Measurements from ENCODE around the gene BCAR1.
"Not testable (repeated sequence)": the region's sequence is repeated elsewhere in the genome, so short reads cannot be mapped to it uniquely, and the experiment has no call there.

Gene BCAR1

DNA sequence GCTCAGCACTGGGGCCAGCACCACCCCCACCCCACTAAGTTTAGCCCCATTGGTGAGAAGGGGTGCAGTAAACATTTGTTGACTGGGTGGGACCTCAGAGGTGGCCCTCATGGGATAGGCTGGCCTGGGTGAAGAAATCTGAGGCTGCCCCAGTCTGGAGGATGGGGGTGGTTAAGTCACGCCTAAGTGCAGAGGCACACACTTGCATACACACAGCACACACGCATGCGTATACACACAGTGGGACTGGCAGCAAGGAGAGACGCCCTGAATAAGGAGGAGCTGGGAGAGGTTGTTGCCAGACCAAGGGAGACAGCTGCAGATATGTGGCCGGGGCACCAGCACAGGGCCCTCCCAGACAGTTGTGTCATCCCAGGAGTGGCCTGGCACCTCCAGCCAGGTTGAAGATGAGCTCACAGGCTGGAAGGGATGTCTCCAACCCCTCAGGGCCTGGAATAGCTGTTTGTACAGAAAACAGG is 3.0 kb upstream of the BCAR1 start:
- DNase-seq (ENCODE audit: low read depth in 2 of 2), result no peak

DNA sequence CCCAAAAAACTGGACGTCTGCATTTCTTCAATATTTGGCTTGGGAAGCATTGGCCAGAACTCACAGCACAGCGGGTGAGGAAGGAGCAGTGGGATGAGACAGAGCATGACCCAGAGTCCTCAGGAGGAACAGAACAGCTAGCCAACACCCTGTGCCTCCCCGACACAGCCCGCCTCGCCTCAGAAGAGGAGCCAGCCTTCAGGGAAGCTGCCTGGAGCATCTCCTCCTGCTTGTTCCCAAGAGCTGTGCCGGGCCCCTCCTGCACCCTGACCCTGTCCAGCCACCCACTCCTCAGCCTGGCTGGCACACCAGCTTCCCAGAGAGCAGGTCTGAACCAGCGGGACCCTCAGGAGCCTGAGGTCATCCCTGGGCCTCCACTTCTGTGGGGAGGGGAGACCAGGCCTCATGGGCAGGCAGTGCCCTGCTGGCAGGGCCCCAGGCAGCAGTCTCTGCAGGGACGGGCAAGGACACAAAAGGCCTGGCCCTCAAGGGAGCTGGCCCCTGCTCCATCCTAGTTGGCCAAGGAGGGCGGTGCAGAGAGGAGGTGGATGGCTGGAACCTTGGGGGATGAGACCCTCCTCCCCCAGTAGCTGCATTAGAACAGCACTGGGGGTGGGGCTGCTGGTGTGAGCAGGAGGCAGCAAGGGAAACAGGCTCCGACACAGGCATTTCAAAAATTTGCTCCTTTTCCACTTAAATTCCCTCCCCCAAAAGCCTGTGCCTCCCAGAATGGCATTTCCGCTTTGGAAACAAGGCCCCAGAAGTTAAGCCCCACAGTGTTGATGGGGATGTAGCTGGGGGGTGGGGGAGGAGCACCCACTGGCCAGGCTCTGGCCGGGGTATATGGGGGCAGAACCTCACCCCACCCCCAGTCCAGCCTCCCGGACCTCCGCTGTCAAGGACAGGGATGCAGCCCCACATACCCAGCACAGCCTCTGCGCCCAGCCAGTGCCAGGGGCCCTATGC is 1.8 kb upstream of the BCAR1 start:
- DNase-seq (ENCODE audit: low read depth in 2 of 2), result no peak

- DNase-seq (ENCODE audit: low read depth in 2 of 2), result no peak
These were observed 833 bp upstream of the BCAR1 start for GRCh38 chr16:75252049-75252864.

DNA sequence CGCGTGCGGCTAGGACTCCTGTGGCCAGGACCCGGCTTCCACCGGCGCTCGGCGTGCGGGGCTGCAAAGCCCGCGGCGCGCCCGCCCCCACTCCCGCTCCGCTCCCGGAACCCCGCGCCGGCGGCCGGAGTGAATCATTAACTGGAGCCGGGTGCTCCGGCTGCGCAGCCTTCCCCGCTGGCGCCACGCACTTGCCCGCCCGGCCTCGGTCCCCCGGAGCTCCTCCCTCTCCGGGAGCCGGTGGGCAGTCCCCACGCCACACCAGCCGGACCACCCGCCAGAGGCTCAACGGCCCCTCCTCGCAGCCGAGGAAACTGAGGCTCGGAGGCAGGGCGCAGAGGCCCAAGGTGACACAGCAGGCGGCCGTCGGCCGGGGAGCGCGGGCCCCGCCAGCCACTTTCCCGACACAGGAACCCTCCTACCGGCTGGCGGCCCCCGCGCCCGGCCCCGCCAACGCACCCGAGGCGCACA is 580 bp downstream of the BCAR1 start:
- DNase-seq (ENCODE audit: low read depth in 2 of 2), result no peak

GRCh38 chr16:75250089-75250808 is 1.2 kb downstream of the BCAR1 start:
- DNase-seq (ENCODE audit: low read depth in 2 of 2), result no peak

- no peak for DNase-seq (ENCODE audit: low read depth in 2 of 2)
These were observed 2.0 kb downstream of the BCAR1 start for GRCh38 chr16:75249441-75249840.

- DNase-seq (ENCODE audit: low read depth in 2 of 2), result no peak
These were observed 2.7 kb downstream of the BCAR1 start for GRCh38 chr16:75248536-75249380.

- DNase-seq (ENCODE audit: low read depth in 2 of 2), result no peak
These were observed 3.3 kb downstream of the BCAR1 start for GRCh38 chr16:75248142-75248535.

GRCh38 chr16:75247249-75247648 is 4.2 kb downstream of the BCAR1 start:
- no peak for DNase-seq (ENCODE audit: low read depth in 2 of 2)

DNA sequence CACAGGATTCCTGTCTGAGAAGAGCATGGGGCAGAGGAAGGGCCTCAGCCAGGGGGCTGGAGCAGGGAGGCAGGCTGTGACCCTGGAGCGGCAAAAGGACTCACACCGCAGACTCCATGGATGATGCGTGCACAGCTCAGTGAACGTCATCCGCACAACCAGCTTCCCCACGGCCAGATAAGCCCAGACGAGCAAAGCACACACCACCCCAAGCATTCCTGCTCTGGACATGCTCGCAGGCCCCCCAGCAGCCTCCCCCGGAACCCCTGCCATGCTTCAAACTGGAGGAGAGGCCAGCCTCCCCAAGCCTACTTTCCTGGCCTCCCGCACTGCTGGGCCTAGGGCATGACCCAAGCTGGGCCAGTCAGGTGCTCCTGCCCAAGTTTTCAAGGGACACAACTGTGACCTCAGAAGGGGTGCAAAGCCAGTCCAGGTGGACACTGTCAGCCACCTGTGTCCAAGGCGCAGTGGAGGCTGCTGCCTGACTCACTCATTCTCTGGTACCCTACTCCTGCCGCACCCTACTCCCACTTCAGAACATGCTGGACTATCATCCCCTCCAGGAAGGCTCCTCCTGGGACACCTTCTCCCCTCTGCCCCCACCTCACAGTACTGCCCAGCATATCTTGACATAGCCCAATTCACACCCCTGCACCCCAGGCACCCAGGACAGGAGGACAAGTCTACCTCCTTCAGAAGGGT is 4.8 kb downstream of the BCAR1 start:
- no peak for DNase-seq (ENCODE audit: low read depth in 2 of 2)

DNA sequence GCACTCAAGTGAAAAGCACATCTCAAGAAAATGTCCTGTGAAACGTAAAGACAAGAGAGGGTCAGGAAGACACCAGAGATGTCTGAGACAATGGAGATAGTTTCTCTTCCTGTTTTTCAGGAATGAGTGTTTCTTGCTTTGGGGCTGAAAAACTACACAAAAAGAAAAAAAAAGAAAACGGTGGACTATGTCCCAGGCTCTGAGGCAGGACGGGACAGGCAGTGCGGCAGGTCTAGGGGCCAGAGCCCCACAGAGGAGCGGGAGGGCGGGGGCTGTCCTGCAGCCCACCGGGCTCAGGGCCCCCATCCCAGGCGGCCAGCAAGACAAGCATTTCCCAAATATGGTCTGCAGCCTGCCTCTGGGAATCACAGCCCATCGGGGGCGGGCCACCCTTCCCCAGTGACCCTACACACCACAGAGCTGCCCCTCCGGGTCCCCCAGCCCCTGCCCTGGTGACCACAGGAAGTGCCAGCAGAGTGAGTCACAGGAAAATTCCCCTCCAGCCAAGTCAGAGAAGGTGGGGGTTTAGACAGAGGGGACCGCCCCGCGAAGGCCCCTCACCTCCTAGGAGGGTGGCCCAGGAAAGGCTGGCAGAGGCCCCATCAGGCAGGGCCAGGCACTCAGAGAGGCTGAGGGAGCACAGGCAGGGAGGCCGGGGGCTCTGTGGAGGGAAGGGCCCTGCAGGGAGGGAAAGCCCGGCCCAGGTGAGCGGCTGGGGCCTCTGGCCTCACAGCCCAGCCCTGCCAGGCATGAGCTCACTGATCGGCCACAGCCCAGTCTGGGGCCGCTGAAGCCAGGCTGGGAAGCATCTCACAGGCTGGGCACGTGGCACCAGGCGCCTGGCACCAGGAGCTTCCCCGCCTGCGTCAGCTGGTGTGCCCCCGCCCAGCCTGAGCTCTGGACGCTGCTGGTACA is 6.3 kb downstream of the BCAR1 start:
- no peak for DNase-seq (ENCODE audit: low read depth in 2 of 2)

GRCh38 chr16:75244225-75244809 is 7.1 kb downstream of the BCAR1 start:
- no peak for DNase-seq (ENCODE audit: low read depth in 2 of 2)

DNA sequence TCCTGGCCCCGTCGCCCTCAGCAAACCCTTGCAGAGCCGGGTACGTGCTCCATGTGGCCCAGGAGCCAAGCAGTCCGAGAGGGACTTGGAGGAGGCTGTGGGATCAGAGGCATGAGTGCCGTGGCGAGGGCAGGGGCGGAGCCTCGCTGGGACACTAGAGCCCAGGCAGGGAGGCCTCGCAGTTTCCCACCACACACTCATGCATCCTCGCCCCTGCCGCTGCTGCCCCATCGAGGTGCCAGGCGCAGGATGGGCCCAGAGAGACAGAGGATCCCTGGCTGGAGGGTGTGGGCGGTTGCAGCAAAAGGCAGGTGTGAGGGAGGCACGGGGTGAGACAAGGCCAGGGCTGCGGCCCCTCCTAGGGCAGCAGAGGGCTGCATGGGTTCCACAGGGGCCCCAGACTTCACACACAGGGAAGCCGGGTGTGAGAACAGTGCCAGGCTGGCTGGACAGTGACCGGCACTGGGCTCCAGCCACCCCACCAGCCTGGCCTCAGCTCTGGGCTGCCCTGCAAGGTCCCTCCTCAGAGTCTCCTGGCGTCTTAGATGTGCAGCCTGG is 7.7 kb downstream of the BCAR1 start:
- no peak for DNase-seq (ENCODE audit: low read depth in 2 of 2)

DNA sequence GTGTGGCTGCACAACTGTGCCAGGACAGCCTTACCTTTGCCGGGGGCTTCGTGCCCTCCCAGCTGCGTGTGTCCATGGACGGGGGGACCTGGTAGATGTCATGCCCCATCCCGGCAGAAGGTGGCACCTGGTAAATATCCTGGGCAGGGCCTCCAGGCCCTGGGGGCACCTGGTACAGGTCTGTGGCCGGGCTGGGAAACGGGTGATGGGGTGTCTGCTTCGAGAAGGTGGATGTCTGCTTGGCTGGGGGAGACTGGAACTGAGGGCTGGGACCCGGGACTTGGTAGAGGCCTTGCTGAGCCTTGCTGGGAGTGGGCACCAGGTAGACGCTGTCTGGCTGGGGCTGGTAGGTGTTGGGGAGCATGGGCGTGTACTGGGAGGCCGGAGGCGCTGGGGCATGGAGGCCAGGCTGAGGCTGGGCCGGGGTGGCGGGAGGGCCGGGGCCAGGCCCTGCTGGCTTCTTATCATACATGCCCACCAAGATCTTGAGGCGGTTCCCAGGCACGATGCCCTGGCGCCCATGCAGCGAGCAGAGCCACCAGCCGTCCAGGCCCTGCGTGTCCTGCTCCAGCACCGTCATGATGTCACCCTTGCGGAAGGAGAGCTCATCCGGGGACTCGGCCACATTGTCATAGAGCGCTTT is 8.9 kb downstream of the BCAR1 start:
- DNase-seq (ENCODE audit: low read depth in 2 of 2), result not testable (repeated sequence)

DNA sequence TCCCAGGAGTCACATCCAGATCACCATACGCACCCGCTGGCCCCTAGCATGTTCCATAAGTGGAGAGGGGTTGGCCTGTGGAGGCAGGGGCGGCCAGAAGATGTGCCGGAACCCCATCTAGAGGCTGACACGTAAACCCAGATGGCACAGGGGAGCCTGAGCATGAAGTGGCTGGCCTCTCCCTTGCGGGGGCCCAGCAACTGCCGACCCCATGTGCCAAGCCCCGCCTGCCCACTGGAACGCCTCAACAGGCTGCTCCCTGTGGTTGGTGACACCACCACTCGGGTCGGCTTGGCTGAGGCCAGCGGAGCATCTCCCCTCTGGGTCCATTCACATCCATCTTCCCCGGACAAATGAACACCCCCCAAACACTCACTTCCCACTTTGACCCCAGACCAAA is 9.5 kb downstream of the BCAR1 start:
- DNase-seq (ENCODE audit: low read depth in 2 of 2), result no peak

- no peak for DNase-seq (ENCODE audit: low read depth in 2 of 2)
These were observed 10.0 kb downstream of the BCAR1 start for GRCh38 chr16:75241412-75241811.

- not testable (repeated sequence) for DNase-seq (ENCODE audit: low read depth in 2 of 2)
These were observed 10.8 kb downstream of the BCAR1 start for GRCh38 chr16:75240633-75241032.

GRCh38 chr16:75239542-75240122 is 11.8 kb downstream of the BCAR1 start:
- DNase-seq (ENCODE audit: low read depth in 2 of 2), result no peak

Measured in stimulated activated CD8-positive, alpha-beta memory T cell treated with anti-CD3 and anti-CD28 coated beads, Interleukin-15, amount 100 ng/mL, for 48 hours (primary cell).